OCI-LY1 (cell line): ENCODE measurements around the gene STK39.

ENCODE experiments used
- H2AFZ ChIP-seq: fragments of 200-600 bp; sonication (generic), shearing (Covaris generic); 2 replicates; pipeline ENCODE4 v1.6.0; 2014; ENCODE audit warnings: antibody characterized with exemption, mild to moderate bottlenecking, low read length
- H3F3A ChIP-seq: fragments of 200-600 bp; sonication (generic), shearing (Covaris generic); 2 replicates; pipeline ENCODE4 v1.6.0; 2014; ENCODE audit warnings: mild to moderate bottlenecking, antibody characterized with exemption, low read length, moderate library complexity; ENCODE audit not compliant: insufficient read depth
- H3K27ac ChIP-seq: fragments of 200-600 bp; sonication (generic); 2 replicates; pipeline ENCODE4 v1.5.1; 2014; ENCODE audit warnings: low read length, mixed run types, mild to moderate bottlenecking, low read depth; ENCODE audit not compliant: poor library complexity, severe bottlenecking
- H3K27me3 ChIP-seq: fragments of 200-600 bp; sonication (generic); 2 replicates; pipeline ENCODE4 v1.6.0; 2014; ENCODE audit warnings: antibody characterized with exemption, mild to moderate bottlenecking, low read length, moderate library complexity; ENCODE audit not compliant: insufficient read depth
- H3K36me3 ChIP-seq: fragments of 200-600 bp; sonication (generic); 2 replicates; pipeline ENCODE4 v1.6.1; 2014; ENCODE audit warnings: mild to moderate bottlenecking, antibody characterized with exemption, low read length, moderate library complexity, mixed read lengths; ENCODE audit not compliant: insufficient read depth
- H3K4me1 ChIP-seq: fragments of 200-600 bp; sonication (generic); 2 replicates; pipeline ENCODE4 v1.5.1; 2014; ENCODE audit warnings: mild to moderate bottlenecking, low read length, moderate library complexity; ENCODE audit not compliant: insufficient read depth, severe bottlenecking
- H3K4me2 ChIP-seq: fragments of 200-600 bp; sonication (generic), shearing (Covaris generic); 2 replicates; pipeline ENCODE4 v1.6.1; 2014; ENCODE audit warnings: low read length
- H3K4me3 ChIP-seq: fragments of 200-600 bp; sonication (generic); 2 replicates; pipeline ENCODE4 v1.5.1; 2014; ENCODE audit warnings: low read length, low read depth, mild to moderate bottlenecking, mixed read lengths; ENCODE audit not compliant: poor library complexity, severe bottlenecking
- H3K79me2 ChIP-seq: fragments of 200-600 bp; shearing (Covaris generic); 2 replicates; pipeline ENCODE4 v1.6.1; 2016; ENCODE audit warnings: mixed run types, low read length, mixed read lengths; ENCODE audit not compliant: insufficient read depth
- H3K9ac ChIP-seq: fragments of 200-600 bp; sonication (generic), shearing (Covaris generic); 2 replicates; pipeline ENCODE4 v1.6.1; 2014; ENCODE audit warnings: mild to moderate bottlenecking, low read length, mixed read lengths
- H3K9me2 ChIP-seq: fragments of 200-600 bp; sonication (generic), shearing (Covaris generic); 2 replicates; pipeline ENCODE4 v1.6.1; 2014; ENCODE audit warnings: low read depth, mild to moderate bottlenecking, low read length, mixed read lengths
- H3K9me3 ChIP-seq: fragments of 200-600 bp; shearing (Covaris generic); 2 replicates; pipeline ENCODE4 v1.6.1; 2014; ENCODE audit warnings: low read length, mixed read lengths
- H4K20me1 ChIP-seq: fragments of 200-600 bp; sonication (generic), shearing (Covaris generic); 2 replicates; pipeline ENCODE4 v1.6.0; 2016; ENCODE audit warnings: mild to moderate bottlenecking, low read length; ENCODE audit not compliant: insufficient read depth
- EZH2 ChIP-seq: fragments of 200-600 bp; sonication (generic), shearing (Covaris generic); IDR thresholded peaks from 2 replicates; pipeline ENCODE4 v1.8.0; 2017; ENCODE audit warnings: borderline replicate concordance, mixed run types, mild to moderate bottlenecking, antibody characterized with exemption, low read length, moderate library complexity, mixed read lengths
- TF ChIP-seq, protein P1 (sequence below): fragments of 200-600 bp; sonication (generic), shearing (Covaris generic); IDR thresholded peaks from 2 replicates; pipeline ENCODE4 v1.5.1; 2017; ENCODE audit warnings: mild to moderate bottlenecking, antibody characterized with exemption, low read length, moderate library complexity, mixed read lengths

Gene STK39

DNA sequence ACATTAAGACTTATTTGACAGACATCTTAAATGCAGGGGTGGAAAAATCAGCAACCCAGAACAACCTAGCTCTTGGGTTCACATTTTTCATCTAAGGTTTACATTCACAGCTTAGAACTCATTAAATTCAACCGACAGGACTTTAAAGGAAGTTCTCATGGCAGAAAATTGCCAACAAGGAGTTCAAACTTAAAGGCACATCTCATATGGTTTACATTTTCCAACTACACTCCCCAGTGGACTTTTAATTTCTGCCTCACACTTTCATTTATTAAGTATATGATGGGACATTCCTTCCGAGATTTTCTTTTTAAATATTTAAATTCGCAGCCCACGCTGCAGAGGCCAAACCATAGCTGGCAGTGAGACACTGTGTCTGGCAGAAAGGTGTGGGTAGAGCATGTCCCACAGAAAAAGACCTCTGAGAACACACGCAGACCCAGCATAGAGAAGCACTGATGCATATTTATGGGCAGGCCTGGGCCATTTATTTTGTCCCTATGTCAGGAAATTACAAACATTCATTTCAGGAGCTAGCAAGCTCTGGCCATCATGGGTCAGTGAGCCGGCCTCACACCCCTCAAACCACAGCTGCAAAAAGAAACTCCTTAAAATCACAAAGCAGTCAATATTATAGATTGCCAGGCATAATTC lies 46.3 kb downstream of the STK39 start:
- Histone ChIP-seq H3K9me3 (no peaks in the 10 kb centered on the region), H3K27me3 (no peaks in the 10 kb centered on the region), H3K4me1 (no peaks in the 10 kb centered on the region), H4K20me1 (no peaks in the 10 kb centered on the region), H3K9ac (no peak overlapping the region), H2AFZ (no peak overlapping the region), H3K27ac (no peak overlapping the region), H3F3A (no peaks in the 10 kb centered on the region), H3K79me2 (no peaks in the 10 kb centered on the region), H3K4me2 (no peak overlapping the region), H3K4me3 (no peak overlapping the region), H3K9me2 (no peaks in the 10 kb centered on the region), H3K36me3 (no peaks in the 10 kb centered on the region)
- TF ChIP-seq, protein P1, sequence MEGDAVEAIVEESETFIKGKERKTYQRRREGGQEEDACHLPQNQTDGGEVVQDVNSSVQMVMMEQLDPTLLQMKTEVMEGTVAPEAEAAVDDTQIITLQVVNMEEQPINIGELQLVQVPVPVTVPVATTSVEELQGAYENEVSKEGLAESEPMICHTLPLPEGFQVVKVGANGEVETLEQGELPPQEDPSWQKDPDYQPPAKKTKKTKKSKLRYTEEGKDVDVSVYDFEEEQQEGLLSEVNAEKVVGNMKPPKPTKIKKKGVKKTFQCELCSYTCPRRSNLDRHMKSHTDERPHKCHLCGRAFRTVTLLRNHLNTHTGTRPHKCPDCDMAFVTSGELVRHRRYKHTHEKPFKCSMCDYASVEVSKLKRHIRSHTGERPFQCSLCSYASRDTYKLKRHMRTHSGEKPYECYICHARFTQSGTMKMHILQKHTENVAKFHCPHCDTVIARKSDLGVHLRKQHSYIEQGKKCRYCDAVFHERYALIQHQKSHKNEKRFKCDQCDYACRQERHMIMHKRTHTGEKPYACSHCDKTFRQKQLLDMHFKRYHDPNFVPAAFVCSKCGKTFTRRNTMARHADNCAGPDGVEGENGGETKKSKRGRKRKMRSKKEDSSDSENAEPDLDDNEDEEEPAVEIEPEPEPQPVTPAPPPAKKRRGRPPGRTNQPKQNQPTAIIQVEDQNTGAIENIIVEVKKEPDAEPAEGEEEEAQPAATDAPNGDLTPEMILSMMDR: no peak
- no peak for TF ChIP-seq EZH2

DNA sequence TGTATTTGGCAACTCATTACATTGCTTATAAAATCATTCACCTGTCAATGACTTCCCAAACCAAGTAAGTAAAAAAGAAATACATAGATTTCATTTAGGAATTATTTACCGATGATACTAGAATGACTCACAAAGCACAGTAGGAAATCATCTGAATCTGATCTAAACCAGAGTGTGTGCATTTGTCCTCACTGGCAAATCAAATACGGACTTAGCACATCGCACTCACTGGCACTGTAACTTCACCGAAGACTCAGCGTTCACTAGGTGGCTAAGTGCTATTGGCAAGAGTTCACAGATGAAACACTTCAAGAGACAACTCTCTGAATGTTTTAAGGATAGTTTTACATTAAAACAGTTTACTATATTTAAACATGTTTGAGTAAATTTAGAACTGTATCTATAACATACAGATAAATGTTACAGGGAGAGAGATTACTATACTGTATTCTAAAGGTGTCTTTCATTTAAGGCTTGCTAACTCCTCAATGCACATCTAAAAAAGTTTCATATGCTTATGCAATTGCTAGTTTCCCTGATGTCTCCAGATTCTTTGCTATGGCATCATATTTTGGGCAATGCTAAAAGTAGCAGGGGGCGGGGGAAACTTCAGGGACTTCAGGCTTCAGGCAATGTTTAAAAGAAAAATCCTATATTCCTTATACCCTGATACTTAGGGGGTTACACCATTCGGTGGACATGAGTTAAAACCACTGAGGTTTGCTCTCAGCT lies 48.8 kb downstream of the STK39 start:
- H2AFZ ChIP-seq: no peak overlapping the region
- H3F3A ChIP-seq: no peaks in the 10 kb centered on the region
- TF ChIP-seq EZH2: no peak
- TF ChIP-seq, protein P1: no peak
- H3K9me2 ChIP-seq: no peaks in the 10 kb centered on the region
- H3K27ac ChIP-seq: no peak overlapping the region
- H3K9ac ChIP-seq: no peak overlapping the region
- no peaks in the 10 kb centered on the region for H3K9me3 ChIP-seq
- H3K27me3 ChIP-seq: no peaks in the 10 kb centered on the region
- H3K36me3 ChIP-seq: no peaks in the 10 kb centered on the region
- no peaks in the 10 kb centered on the region for H4K20me1 ChIP-seq
- no peak overlapping the region for H3K4me3 ChIP-seq
- H3K4me1 ChIP-seq: peaks cover 21% of the 10 kb centered on the region
- no peaks in the 10 kb centered on the region for H3K79me2 ChIP-seq
- no peak overlapping the region for H3K4me2 ChIP-seq

DNA sequence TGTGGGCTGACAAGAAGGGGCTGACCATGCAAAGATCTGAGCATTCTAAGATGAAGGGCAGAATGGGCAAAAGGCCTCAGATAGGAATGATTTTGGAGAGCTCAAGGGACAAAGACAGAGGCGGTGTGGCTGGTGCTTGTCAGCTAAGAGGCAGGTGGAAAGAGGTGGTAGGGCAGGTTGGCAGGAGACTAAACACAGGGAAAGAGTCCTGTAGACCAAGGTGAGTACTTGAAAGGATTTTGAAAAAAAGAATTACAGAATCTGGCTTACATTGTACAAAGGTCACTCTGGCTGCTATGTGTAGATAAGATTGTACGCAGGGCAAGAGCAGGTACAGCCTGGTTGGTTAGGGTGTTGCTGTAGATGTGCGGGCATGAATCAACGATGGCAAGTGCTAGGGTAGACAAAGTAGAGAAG lies 50.6 kb downstream of the STK39 start:
- H3K27ac ChIP-seq: no peak overlapping the region
- no peaks in the 10 kb centered on the region for H3K27me3 ChIP-seq
- H3K79me2 ChIP-seq: no peaks in the 10 kb centered on the region
- no peaks in the 10 kb centered on the region for H3K36me3 ChIP-seq
- TF ChIP-seq EZH2: no peak
- TF ChIP-seq, protein P1: no peak
- H3K4me1 ChIP-seq: peaks cover 35% of the 10 kb centered on the region
- no peaks in the 10 kb centered on the region for H3K9me2 ChIP-seq
- H3K9ac ChIP-seq: no peak overlapping the region
- H3K9me3 ChIP-seq: no peaks in the 10 kb centered on the region
- H3F3A ChIP-seq: no peaks in the 10 kb centered on the region
- no peak overlapping the region for H3K4me2 ChIP-seq
- H3K4me3 ChIP-seq: no peak overlapping the region
- no peak overlapping the region for H2AFZ ChIP-seq
- no peaks in the 10 kb centered on the region for H4K20me1 ChIP-seq
